ENCODE data around the gene EEIG1.

Gene EEIG1

DNA sequence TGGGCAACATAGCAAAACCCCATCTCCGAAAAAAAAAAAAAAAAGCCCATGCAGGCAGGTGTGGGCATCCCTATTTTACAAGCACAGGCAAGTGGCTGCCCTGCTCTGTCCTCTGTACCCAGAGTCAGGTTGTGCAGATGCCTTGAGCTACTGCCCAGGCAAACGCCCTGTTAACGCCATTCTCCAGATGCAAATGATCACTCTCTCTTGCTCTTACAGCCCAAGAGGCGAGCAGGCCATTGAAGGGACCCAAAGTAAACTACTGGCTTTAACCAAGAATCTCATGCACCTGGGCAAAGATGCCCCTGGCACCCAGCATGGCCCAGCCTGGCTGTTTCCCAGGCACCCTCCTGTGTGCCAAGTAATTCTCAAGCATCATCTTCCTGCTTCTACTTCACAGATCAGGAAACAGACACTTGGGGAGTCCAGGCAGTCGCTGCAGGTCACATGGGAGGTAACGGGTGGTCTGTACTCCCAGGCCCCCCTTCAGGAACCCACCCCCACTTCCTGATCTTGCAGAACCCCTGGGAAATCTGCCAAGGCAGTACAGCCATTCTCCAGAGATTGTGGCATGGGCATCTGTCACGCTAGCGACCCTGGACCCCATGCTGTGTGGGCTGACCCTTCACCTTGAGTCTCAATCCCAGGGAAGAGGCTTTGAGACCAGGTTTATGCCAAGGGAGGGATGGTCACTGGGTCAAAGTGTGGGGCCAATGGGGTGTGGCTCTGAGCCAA lies 14.2 kb downstream of the EEIG1 start:
- no peak for ATAC-seq (replicated peaks)
- Mint-ChIP-seq H3K27me3 (no peaks in the 10 kb centered on the region), H3K4me1 (peaks cover 67 to 90% of the 10 kb centered on the region in 2 donors), H3K4me3 (peak overlapping the region in 1 of 2 donors; percentile 7), H3K27ac (no peak overlapping the region), H3K36me3 (peaks cover 8 to 31% of the 10 kb centered on the region in 2 donors), H3K9me3 (no peaks in the 10 kb centered on the region)
- DNase-seq: no peak

DNA sequence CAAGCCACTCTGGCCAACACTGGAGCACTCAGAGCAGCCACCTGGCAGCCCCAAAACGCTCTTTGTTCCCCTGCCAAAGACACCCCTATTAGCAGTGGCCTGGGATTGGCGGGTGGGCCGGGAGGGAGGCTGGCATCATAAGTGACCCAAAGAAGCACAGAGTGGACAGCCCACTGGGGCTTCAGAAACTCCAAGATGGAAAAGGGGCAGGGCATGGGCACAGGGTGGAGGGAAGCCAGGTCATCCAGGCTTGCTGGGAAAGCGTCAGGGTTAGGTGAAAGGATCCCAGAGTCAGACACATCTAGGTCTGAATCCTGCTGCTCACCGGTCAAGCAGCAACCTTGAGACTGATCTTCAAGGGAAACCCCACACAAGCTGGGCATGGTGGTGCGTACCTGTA lies 14.8 kb downstream of the EEIG1 start:
- Mint-ChIP-seq H3K36me3 (peaks cover 11 to 38% of the 10 kb centered on the region in 2 donors), H3K9me3 (no peaks in the 10 kb centered on the region), H3K4me3 (no peak overlapping the region), H3K27me3 (no peaks in the 10 kb centered on the region), H3K4me1 (peaks cover 68 to 90% of the 10 kb centered on the region in 2 donors), H3K27ac (no peak overlapping the region)
- DNase-seq (no peak), ATAC-seq (replicated peaks) (no peak)

DNA sequence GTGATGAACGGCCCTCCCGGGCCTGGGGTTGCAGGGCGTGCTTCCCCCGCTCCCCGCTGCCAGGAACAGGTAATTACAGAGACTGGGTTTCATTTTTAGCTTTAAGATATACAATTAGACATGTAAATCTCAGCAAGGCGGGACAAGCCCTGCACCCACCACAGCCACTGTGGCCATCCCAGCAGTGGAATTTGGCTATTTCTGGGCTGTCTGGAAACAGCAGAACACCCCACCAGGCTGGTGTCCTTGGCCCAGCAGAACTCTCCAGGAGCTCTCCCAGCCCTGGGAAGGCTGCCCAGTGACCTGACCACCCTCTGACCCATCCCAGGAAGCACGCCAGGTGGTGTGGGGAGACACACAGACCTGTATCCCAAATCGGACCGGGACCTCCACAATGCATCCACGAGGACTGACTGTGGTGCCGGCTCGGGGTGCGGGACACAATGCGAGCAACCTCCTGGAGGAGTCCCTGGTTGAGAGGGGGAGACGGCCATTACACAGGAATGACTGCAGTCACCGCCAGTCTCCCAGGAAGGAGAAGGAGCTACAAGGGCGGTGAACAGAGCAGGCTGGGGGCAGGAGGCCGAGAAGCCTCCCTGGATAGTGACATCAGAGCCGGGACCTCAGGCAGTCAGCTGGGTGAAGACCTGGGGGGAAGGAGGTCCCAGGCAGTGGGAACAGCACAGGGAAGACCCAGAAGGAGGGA lies 17.3 kb downstream of the EEIG1 start:
- Mint-ChIP-seq H3K4me3 (peak overlapping the region in 1 of 2 donors; percentile 6), H3K36me3 (peaks cover 20 to 41% of the 10 kb centered on the region in 2 donors), H3K27ac (peak overlapping the region; percentile 81), H3K9me3 (peaks cover 2 to 4% of the 10 kb centered on the region in 2 donors), H3K4me1 (peaks cover 60 to 90% of the 10 kb centered on the region in 2 donors), H3K27me3 (no peaks in the 10 kb centered on the region)
- no peak for DNase-seq
- ATAC-seq (replicated peaks): no peak

DNA sequence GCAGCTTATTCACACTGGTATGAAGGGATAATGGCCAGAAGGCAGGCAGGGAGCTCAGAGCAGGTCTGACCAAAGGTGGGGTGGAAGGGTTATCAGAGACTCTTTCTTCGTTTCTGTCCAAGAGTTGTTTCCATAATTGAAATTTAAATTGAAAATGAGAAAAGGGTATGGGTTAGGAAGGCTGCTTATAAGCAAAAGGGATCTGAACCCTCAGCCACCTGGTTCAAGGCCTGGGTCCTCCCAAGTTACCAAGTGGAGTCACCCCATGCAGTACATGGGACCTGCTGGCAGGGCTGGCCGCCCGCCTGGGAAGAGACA lies 17.8 kb downstream of the EEIG1 start:
- peak overlapping the region; percentile 81 for H3K27ac Mint-ChIP-seq
- no peak overlapping the region for H3K4me3 Mint-ChIP-seq
- H3K9me3 Mint-ChIP-seq: peaks cover 2 to 4% of the 10 kb centered on the region in 2 donors
- H3K27me3 Mint-ChIP-seq: no peaks in the 10 kb centered on the region
- H3K4me1 Mint-ChIP-seq: peaks cover 54 to 85% of the 10 kb centered on the region in 2 donors
- ATAC-seq (replicated peaks) (no peak), DNase-seq (no peak)
- H3K36me3 Mint-ChIP-seq: peaks cover 21 to 40% of the 10 kb centered on the region in 2 donors

DNA sequence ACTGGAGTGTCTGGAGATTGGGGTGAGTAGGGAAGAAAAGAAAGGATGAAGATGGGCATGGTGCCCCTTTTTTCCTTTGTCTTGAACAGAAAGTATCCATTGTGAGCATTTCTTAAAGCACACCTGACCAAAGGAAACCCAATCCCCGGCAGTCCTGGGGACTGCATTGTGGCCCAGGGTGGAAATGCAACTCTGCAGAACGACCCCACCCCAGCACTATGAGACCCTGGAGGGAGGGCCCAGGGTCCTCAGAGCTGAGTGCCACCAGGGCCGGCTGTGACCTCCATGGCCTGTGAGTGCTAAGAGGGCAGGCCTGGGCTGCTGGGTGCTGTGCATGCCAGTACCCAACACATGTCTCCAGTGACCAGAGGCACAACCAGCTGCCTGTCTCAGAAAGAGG lies 18.5 kb downstream of the EEIG1 start:
- DNase-seq (no peak), ATAC-seq (replicated peaks) (no peak)
- Mint-ChIP-seq H3K4me1 (peaks cover 49 to 78% of the 10 kb centered on the region in 2 donors), H3K27ac (no peak overlapping the region), H3K27me3 (no peaks in the 10 kb centered on the region), H3K9me3 (peaks cover 2 to 4% of the 10 kb centered on the region in 2 donors), H3K36me3 (peaks cover 17 to 37% of the 10 kb centered on the region in 2 donors), H3K4me3 (no peak overlapping the region)

DNA sequence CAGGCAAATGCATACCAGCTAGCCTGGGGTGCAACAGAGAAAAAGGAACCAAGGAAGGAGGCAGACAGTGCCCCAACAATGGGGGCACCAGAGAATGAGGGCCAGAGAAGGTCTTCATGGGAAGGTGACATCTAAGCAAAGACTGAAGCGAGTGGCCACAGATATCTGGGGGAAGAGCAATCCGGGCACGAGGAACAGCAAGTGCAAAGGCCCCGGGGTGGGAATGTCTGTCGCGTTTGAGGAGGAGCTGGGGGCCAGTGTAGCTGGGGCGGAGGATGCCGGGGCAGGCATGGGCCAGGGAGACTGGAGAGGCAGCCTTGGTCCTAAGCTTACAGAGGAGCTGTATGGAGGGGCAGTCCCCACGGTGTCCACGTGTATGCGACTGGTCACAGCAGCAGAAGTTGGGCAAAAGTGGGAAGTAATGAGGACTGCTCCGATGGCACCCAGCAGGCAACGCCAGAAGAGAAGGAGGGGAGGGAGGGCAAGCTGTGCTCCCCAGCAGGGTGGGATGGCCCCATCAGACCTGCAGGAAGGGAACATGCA lies 19.1 kb downstream of the EEIG1 start:
- DNase-seq (no peak), ATAC-seq (replicated peaks) (no peak)
- H3K4me1 Mint-ChIP-seq: peaks cover 44 to 72% of the 10 kb centered on the region in 2 donors
- H3K27ac Mint-ChIP-seq: no peak overlapping the region
- no peaks in the 10 kb centered on the region for H3K27me3 Mint-ChIP-seq
- peaks cover 2 to 4% of the 10 kb centered on the region in 2 donors for H3K9me3 Mint-ChIP-seq
- H3K36me3 Mint-ChIP-seq: peaks cover 17 to 37% of the 10 kb centered on the region in 2 donors
- no peak overlapping the region for H3K4me3 Mint-ChIP-seq

DNA sequence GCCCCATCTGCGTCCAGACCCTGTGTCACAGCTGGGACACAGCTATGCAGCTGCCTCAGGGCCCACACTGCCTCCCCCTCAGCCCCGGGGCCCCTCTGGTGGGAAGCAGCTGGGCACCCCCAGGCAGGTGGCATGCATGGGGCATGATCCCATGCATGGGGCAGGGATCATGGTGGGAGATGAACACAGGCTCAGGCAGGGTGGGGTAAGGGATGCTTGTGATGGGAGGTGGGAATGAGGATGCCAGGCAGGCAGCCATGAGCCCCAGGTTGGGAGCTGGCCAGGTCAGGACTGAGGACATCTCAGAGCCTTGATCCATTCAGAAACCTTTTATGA lies 19.7 kb downstream of the EEIG1 start:
- peak overlapping the region; percentile 56 for H3K27ac Mint-ChIP-seq
- no peak for ATAC-seq (replicated peaks)
- peaks cover 2 to 4% of the 10 kb centered on the region in 2 donors for H3K9me3 Mint-ChIP-seq
- no peak overlapping the region for H3K4me3 Mint-ChIP-seq
- H3K27me3 Mint-ChIP-seq: no peaks in the 10 kb centered on the region
- DNase-seq: no peak
- peaks cover 17 to 37% of the 10 kb centered on the region in 2 donors for H3K36me3 Mint-ChIP-seq
- H3K4me1 Mint-ChIP-seq: peaks cover 44 to 68% of the 10 kb centered on the region in 2 donors

DNA sequence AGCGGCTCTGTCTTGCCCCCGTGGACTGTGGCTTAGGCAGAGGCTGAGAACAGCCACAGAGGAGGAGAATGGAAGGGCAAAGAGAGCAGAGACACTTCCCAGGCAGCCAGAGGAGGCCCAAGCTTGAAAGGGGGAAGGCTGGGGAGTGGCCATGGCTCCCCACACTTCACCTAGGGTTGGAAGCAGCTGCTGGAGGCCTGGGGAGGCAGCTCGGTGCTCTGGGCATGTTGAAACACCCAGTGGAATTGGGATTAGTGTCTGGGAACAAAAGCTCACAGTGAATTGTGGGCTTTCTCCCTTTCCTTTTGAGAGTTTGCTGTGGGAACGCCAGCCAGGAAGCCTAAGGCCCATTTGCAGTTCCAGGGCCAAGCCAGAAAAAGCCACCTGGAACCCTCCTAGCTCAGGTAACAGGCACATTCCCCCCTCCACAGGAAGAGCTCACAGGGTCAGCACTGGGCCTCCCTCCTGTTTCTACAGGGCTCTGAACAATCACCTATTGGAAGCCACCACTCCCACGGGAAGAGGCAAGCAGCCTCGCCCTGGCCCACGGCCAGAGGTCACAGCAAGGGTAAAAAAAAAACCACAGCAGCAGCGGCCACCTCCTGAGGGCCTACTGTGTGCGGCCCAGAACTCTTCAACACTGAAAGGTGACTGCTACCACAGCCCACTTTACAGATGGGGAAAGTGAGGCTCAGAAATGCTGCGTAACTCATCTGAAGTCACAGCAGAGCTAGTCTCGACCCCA lies 20.2 kb downstream of the EEIG1 start:
- peaks cover 2 to 4% of the 10 kb centered on the region in 2 donors for H3K9me3 Mint-ChIP-seq
- peaks cover 17 to 36% of the 10 kb centered on the region in 2 donors for H3K36me3 Mint-ChIP-seq
- H3K4me1 Mint-ChIP-seq: peaks cover 44 to 68% of the 10 kb centered on the region in 2 donors
- no peaks in the 10 kb centered on the region for H3K27me3 Mint-ChIP-seq
- no peak for ATAC-seq (replicated peaks)
- H3K27ac Mint-ChIP-seq: peak overlapping the region; percentile 56
- H3K4me3 Mint-ChIP-seq: no peak overlapping the region
- no peak for DNase-seq

DNA sequence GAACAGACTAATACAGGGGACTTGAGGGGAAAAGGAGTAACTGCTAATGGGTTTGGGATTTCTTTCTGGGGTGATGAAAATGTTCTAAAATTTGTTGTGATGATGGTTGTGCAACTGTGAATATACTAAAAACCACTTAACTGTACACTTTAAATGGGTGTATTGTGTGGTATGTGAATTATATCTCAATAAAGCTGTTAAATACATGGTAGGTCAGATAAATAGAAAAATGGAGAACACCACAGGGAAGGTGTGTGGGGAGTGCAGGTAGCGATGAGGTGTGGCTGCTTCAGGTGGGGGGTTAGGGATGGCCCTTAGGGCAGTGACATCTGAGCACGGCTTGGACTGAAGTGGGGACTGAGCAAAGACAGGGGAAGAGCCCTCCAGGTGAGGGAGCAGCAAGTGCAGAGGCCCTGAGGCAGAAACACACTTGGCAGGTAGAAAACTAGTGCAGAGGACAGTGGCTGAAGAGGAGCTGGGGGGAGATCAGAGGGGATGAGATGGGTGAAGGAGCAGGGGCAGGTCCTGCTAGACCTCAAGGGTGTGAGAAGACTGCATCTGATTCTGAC lies 20.9 kb downstream of the EEIG1 start:
- Mint-ChIP-seq H3K9me3 (peaks cover 2 to 4% of the 10 kb centered on the region in 2 donors), H3K36me3 (peaks cover 17 to 30% of the 10 kb centered on the region in 2 donors), H3K27me3 (no peaks in the 10 kb centered on the region), H3K27ac (peak overlapping the region; percentile 52), H3K4me3 (no peak overlapping the region), H3K4me1 (peaks cover 42 to 69% of the 10 kb centered on the region in 2 donors)
- DNase-seq (no peak), ATAC-seq (replicated peaks) (no peak)

DNA sequence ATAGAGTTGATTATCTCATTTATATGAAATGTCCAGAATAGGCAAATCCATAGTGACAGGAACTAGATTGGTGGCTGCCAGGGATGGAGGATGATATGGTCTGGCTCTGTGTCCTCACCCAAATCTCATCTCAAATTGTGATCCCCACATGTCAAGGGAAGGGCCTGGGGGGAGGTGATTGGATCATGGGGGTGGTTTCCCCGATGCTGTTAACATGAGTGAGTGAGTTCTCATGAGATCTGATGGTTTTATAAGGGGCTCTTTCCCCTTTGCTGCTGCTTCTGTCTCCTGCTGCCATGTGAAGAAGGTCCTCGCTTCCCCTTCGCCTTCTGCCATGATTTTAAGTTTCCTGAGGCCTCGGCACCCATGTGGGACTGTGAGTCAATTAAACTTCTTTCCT lies 21.4 kb downstream of the EEIG1 start:
- peaks cover 46 to 73% of the 10 kb centered on the region in 2 donors for H3K4me1 Mint-ChIP-seq
- H3K27ac Mint-ChIP-seq: no peak overlapping the region
- peaks cover 2 to 4% of the 10 kb centered on the region in 2 donors for H3K9me3 Mint-ChIP-seq
- no peaks in the 10 kb centered on the region for H3K27me3 Mint-ChIP-seq
- ATAC-seq (replicated peaks) (no peak), DNase-seq (no peak)
- H3K36me3 Mint-ChIP-seq: peaks cover 17 to 30% of the 10 kb centered on the region in 2 donors
- no peak overlapping the region for H3K4me3 Mint-ChIP-seq

DNA sequence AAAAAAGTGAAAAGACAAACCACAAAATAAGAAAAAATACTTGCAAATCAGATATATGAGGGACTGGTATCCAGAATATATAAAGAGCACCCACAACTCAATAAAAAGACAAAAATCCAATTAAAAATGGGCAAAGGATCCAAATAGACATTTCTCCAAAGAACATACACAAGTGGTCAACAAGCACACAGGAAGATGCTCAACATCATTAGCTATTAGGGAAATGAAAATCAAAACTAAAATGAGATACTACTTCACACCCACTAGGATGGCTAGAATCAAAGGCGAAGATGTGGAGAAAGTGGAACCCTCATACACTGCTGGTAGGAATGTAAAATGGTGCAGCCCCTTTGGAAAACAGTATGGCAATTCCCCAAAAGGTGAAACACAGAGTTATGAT lies 22.1 kb downstream of the EEIG1 start:
- no peak for DNase-seq
- Mint-ChIP-seq H3K27me3 (no peaks in the 10 kb centered on the region), H3K4me3 (no peak overlapping the region), H3K36me3 (peaks cover 17 to 30% of the 10 kb centered on the region in 2 donors), H3K27ac (peak overlapping the region; percentile 73), H3K9me3 (peaks cover 2 to 4% of the 10 kb centered on the region in 2 donors), H3K4me1 (peaks cover 48 to 76% of the 10 kb centered on the region in 2 donors)
- no peak for ATAC-seq (replicated peaks)

DNA sequence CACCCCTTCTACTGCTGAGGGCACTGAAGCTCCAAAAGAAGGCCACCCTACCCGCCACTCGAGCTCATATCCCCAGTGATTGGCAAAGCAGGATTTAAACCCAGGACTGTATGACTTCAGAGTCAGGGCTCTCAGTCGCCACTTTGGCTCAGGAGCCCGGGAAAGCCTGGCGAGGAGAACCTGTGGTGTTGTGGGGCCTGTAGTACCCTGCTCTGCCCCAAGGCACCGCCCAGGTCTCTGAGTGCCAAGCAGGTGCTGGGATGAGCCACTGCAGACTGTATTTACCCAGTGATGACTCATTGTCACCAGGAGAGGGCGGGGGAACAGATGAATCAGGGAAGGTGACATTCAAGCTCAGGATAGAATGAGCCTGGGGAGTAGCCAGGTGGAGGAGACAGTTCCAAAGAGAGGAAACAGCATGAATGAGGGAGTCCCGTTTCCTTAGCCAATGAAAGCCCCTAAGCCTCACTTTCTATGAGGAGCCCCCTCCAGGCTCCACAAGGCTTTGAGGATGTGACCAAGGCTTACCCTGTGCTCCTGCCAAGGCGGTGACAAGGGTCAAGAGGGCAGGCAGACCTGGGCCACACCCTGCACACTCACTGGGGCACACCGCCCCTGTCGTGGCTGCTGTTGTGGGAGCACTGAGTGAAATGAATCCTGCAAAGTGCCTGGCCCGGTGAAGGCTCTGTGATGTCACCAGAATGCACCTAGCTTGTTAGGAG lies 25.3 kb downstream of the EEIG1 start:
- Mint-ChIP-seq H3K27me3 (no peaks in the 10 kb centered on the region), H3K27ac (peak overlapping the region; percentile 14), H3K4me3 (peak overlapping the region in 1 of 2 donors; percentile 11), H3K9me3 (peaks cover 2 to 4% of the 10 kb centered on the region in 2 donors), H3K36me3 (peaks cover 10 to 25% of the 10 kb centered on the region in 2 donors), H3K4me1 (peaks cover 33 to 56% of the 10 kb centered on the region in 2 donors)
- DNase-seq (peak; percentile 63), ATAC-seq (replicated peaks) (peak; percentile 97)

DNA sequence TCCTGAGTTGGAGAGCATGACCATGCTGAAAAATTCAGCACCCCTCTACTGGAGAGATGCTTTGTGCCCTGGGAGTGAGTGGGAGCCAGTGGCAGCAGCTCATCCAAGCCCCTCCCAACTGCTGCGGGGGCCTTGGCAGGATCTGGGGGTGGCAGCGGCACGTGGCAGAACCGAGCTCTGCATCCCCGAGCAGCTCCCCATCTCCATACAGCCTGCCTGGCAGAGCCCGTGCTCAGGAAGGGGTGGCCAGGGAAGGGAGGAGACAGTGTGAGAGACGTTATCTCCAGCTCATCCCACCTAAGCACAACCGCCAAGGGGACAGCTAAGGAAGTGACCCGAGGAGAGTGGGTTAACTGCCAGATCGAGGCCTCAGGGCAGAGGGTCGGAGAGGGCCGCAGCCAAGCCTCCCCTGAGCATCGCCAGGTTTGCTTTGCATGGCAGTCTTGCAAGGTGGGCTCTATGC lies 25.9 kb downstream of the EEIG1 start:
- Mint-ChIP-seq H3K9me3 (peaks cover 2 to 4% of the 10 kb centered on the region in 2 donors), H3K4me1 (peaks cover 28 to 55% of the 10 kb centered on the region in 2 donors), H3K27ac (peak overlapping the region; percentile 25), H3K36me3 (peaks cover 15 to 26% of the 10 kb centered on the region in 2 donors), H3K4me3 (no peak overlapping the region), H3K27me3 (no peaks in the 10 kb centered on the region)
- ATAC-seq (replicated peaks) (no peak), DNase-seq (no peak)

All from stimulated activated naive B cell treated with anti-CD40 and anti-IgM and Interleukin-4, amounts not matched to agents 10 μg/mL and 1 μg/mL and 100 μg/mL, for 72 hours (primary cell).